ENCODE measurements around the gene KDM6B. TPM values are rescaled to one million over a fixed set of nuclear protein-coding genes. Genes with fewer than 3 reads are reported as not detected.
"Not testable (repeated sequence)": the region's sequence is repeated elsewhere in the genome, so short reads cannot be mapped to it uniquely, and the experiment has no call there.

The KDM6B gene
- total RNA-seq, 1 experiment from 2014 or later, result 29.0 TPM

GRCh38 chr17:7809086-7809790 is 24.8 kb upstream of the KDM6B start:
- Mint-ChIP-seq H3K4me1 (ENCODE audit: low read depth, unreplicated experiment) (peaks cover 13% of the 10 kb centered on the region), H3K9me3 (ENCODE audit: low read depth, unreplicated experiment) (no peaks in the 10 kb centered on the region), H3K27ac (ENCODE audit: unreplicated experiment) (peak overlapping the region; percentile 44), H3K27me3 (ENCODE audit: unreplicated experiment) (no peaks in the 10 kb centered on the region), H3K4me3 (ENCODE audit: low read depth, unreplicated experiment) (peak overlapping the region; percentile 25), H3K36me3 (ENCODE audit: insufficient read depth, unreplicated experiment) (peaks cover 4% of the 10 kb centered on the region)
- TF ChIP-seq, protein P1, sequence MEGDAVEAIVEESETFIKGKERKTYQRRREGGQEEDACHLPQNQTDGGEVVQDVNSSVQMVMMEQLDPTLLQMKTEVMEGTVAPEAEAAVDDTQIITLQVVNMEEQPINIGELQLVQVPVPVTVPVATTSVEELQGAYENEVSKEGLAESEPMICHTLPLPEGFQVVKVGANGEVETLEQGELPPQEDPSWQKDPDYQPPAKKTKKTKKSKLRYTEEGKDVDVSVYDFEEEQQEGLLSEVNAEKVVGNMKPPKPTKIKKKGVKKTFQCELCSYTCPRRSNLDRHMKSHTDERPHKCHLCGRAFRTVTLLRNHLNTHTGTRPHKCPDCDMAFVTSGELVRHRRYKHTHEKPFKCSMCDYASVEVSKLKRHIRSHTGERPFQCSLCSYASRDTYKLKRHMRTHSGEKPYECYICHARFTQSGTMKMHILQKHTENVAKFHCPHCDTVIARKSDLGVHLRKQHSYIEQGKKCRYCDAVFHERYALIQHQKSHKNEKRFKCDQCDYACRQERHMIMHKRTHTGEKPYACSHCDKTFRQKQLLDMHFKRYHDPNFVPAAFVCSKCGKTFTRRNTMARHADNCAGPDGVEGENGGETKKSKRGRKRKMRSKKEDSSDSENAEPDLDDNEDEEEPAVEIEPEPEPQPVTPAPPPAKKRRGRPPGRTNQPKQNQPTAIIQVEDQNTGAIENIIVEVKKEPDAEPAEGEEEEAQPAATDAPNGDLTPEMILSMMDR (IDR thresholded peaks at IDR 0.05; ENCODE audit: unreplicated experiment), result no peak
- CTCF ChIA-PET, result interaction anchor here (0.6 kb wide), 1 partner anchor 63 kb away, joined by 3 read pairs; no protein-coding TSS in a partner anchor
- intact Hi-C loops (cut with micrococcal nuclease; ENCODE audit: unreplicated experiment), result no loop called here
- BruUV-seq (replicated peaks), result no TSS peak
- DNase-seq, result no peak

DNA sequence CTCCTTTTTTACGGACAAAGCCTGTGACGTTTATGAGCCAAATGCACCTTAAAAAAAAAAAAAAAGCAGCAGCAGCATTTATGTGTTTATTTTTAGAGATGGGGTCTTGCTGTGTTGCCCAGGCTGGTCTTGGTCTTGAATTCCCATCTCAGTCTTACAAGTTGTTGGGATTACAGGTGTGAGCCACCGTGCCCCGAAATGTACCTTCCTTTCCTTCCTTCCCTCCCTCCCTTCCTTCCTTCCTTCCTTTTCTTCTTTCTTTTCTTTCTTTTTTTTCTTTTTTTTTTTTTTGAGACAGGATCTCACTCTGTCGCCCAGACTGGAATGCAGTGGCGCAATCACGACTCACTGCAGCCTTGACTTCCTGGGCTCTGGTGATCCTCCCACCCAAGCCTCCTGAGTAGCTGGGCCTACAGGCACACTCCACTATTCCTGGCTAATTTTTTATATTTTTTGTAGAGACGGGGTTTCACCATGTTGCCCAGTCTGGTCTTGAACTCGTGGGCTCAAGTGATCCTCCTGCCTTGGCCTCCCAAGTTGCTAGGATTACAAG is 24.1 kb upstream of the KDM6B start:
- BruUV-seq (replicated peaks); H3K4me3 Mint-ChIP-seq (ENCODE audit: low read depth, unreplicated experiment); H3K27me3 Mint-ChIP-seq (ENCODE audit: unreplicated experiment); H3K9me3 Mint-ChIP-seq (ENCODE audit: low read depth, unreplicated experiment); intact Hi-C loops (cut with micrococcal nuclease; ENCODE audit: unreplicated experiment); H3K36me3 Mint-ChIP-seq (ENCODE audit: insufficient read depth, unreplicated experiment): not testable (repeated sequence)
- H3K27ac Mint-ChIP-seq (ENCODE audit: unreplicated experiment), result peak overlapping the region; percentile 44
- peak; percentile 9 for DNase-seq
- peaks cover 13% of the 10 kb centered on the region for H3K4me1 Mint-ChIP-seq (ENCODE audit: low read depth, unreplicated experiment)
- CTCF ChIA-PET, result interaction anchor here (0.6 kb wide), 1 partner anchor 64 kb away, joined by 3 read pairs; no protein-coding TSS in a partner anchor

- no TSS peak for BruUV-seq (replicated peaks)
- no peak overlapping the region for H3K27ac Mint-ChIP-seq (ENCODE audit: unreplicated experiment)
- peaks cover 13% of the 10 kb centered on the region for H3K4me1 Mint-ChIP-seq (ENCODE audit: low read depth, unreplicated experiment)
- H3K27me3 Mint-ChIP-seq (ENCODE audit: unreplicated experiment), result peaks cover under 1% of the 10 kb centered on the region
- no peaks in the 10 kb centered on the region for H3K9me3 Mint-ChIP-seq (ENCODE audit: low read depth, unreplicated experiment)
- CTCF ChIA-PET, result no interaction called here
- no peak for DNase-seq
- no peak overlapping the region for H3K4me3 Mint-ChIP-seq (ENCODE audit: low read depth, unreplicated experiment)
- TF ChIP-seq, protein P1 (IDR thresholded peaks at IDR 0.05; ENCODE audit: unreplicated experiment), result no peak
- intact Hi-C loops (cut with micrococcal nuclease; ENCODE audit: unreplicated experiment), result no loop called here
- H3K36me3 Mint-ChIP-seq (ENCODE audit: insufficient read depth, unreplicated experiment), result peaks cover 4% of the 10 kb centered on the region
Measured at GRCh38 chr17:7811251-7811650, 22.8 kb upstream of the KDM6B start.

DNA sequence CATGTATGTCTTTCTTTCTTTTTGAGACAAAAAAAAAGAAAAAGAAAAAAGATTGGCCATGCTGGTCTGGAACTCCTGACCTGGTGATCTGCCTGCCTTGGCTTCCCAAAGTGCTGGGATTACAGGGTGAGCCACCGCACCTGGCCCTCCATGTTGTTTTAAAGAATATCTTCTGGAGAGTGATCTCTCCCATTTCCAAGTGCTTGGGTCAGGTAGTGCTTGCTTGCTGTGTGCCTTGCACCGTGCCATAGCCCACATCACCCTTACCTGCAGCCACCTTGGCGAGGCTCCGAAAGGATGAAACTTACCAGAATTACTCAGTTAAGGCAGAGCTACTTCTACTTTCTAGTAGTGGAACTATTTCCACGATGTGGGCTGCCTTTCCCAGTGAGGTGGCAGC is 19.0 kb upstream of the KDM6B start:
- TF ChIP-seq, protein P1 (IDR thresholded peaks at IDR 0.05; ENCODE audit: unreplicated experiment), result no peak
- Mint-ChIP-seq H3K9me3 (ENCODE audit: low read depth, unreplicated experiment) (no peaks in the 10 kb centered on the region), H3K27ac (ENCODE audit: unreplicated experiment) (no peak overlapping the region), H3K4me3 (ENCODE audit: low read depth, unreplicated experiment) (no peak overlapping the region), H3K36me3 (ENCODE audit: insufficient read depth, unreplicated experiment) (no peaks in the 10 kb centered on the region), H3K27me3 (ENCODE audit: unreplicated experiment) (peaks cover 30% of the 10 kb centered on the region), H3K4me1 (ENCODE audit: low read depth, unreplicated experiment) (peaks cover under 1% of the 10 kb centered on the region)
- no peak for DNase-seq
- intact Hi-C loops (cut with micrococcal nuclease; ENCODE audit: unreplicated experiment), result no loop called here
- no TSS peak for BruUV-seq (replicated peaks)
- CTCF ChIA-PET, result no interaction called here

Data from Calu3 (cell line).